ENCODE data around the gene PPP6R1.
A peak's percentile ranks its signal among the peaks of the same experiment; 100 is the strongest.

The PPP6R1 gene

DNA sequence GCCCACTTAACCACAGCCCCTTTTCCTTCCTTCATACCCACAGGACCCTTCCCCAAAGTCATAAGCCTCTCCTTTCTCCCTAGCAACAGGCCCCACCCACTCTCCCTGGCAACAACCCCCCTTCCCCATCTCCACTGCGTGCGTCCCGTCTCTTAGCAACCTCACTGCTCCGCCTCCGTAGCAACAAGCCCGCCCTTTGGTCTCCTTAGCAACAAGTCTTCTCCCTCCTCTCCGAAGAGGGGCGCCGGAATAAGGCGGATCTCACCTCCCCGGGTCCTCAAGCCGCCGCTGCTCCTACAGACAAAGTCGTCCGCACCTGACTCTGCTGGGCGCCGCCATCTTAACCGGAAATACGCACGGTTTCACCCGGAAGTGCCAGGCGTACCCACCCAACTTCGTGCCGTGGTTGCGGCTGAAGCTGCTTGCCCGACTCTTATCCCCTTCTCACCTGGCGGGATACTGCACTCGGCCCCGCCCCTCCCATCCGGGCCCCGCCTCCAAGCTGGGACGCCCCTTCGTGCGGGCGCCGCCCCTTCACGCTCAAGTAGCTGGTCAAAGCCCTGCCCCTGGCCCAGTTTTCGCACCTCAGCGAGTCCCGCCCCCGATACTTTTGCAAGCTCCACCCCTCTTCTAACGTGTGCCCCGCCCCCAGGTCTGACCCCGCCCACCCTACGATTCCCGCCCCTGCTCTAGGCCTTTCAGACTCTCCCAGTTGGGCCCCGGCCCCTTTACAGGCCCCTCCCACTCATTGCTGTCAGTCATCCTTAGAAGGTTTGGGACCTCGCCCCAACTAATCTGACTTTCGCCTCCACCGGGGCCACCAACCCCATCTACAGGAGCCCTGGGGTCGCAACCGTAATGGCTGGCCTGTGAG lies 21.2 kb upstream of the PPP6R1 start, which contains the start of gene HSPBP1:
Gene HSPBP1, minus strand, starts transcription at position 341 of the 874 bp plus-strand sequence. CDS start 502 bp downstream, outside the sequence.
- FAIRE-seq = no peak
- TF ChIP-seq, protein P1, sequence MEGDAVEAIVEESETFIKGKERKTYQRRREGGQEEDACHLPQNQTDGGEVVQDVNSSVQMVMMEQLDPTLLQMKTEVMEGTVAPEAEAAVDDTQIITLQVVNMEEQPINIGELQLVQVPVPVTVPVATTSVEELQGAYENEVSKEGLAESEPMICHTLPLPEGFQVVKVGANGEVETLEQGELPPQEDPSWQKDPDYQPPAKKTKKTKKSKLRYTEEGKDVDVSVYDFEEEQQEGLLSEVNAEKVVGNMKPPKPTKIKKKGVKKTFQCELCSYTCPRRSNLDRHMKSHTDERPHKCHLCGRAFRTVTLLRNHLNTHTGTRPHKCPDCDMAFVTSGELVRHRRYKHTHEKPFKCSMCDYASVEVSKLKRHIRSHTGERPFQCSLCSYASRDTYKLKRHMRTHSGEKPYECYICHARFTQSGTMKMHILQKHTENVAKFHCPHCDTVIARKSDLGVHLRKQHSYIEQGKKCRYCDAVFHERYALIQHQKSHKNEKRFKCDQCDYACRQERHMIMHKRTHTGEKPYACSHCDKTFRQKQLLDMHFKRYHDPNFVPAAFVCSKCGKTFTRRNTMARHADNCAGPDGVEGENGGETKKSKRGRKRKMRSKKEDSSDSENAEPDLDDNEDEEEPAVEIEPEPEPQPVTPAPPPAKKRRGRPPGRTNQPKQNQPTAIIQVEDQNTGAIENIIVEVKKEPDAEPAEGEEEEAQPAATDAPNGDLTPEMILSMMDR (IDR thresholded peaks at IDR 0.05; ENCODE audit: insufficient read depth, missing control alignments) = no peak
- DNase-seq (ENCODE audit: insufficient read length, low spot score) = peak; percentile 70

GRCh38 chr19:55279340-55279739 lies 20.5 kb upstream of the PPP6R1 start:
- no peak for FAIRE-seq
- TF ChIP-seq, protein P1 (IDR thresholded peaks at IDR 0.05; ENCODE audit: insufficient read depth, missing control alignments) = no peak
- DNase-seq (ENCODE audit: insufficient read length, low spot score) = no peak

DNA sequence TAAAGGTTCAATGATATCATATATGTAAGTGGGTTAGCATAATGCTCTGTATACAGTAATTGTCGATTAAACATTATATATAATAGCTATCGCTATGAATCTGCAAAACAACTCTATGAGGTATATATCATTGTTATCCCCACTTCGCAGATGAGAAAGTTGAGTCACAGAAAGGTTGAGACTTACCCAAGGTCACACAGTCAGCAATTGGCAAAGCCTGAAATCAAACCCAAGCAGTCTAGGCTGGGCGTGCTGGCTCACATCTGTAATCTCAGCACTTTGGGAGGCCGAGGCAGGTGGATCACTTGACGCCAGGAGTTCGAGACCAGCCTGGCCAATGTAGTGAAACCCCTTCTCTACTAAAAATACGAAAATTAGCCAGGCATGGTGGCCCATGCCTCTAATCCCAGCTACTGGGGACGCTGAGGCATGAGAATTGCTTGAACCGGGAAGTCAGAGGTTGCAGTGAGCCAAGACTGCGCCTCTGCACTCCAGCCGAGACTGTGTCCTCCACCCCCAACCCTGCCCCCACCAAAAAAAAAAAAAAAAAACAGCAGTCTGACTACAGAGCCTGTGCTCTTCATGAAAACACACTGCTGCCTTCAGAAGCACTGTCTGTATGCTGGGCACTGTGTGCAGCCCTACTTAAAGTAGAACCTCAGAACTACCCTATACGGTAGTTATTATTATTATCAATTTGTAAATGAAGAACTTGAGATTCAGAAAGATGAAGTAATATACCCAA lies 19.7 kb upstream of the PPP6R1 start:
- FAIRE-seq (no peak), DNase-seq (ENCODE audit: insufficient read length, low spot score) (no peak)
- TF ChIP-seq, protein P1 (IDR thresholded peaks at IDR 0.05; ENCODE audit: insufficient read depth, missing control alignments) = no peak

- TF ChIP-seq, protein P1 (IDR thresholded peaks at IDR 0.05; ENCODE audit: insufficient read depth, missing control alignments) = no peak
- DNase-seq (ENCODE audit: insufficient read length, low spot score) (no peak), FAIRE-seq (no peak)
Observed at GRCh38 chr19:55277494-55277893, 18.7 kb upstream of the PPP6R1 start.

DNA sequence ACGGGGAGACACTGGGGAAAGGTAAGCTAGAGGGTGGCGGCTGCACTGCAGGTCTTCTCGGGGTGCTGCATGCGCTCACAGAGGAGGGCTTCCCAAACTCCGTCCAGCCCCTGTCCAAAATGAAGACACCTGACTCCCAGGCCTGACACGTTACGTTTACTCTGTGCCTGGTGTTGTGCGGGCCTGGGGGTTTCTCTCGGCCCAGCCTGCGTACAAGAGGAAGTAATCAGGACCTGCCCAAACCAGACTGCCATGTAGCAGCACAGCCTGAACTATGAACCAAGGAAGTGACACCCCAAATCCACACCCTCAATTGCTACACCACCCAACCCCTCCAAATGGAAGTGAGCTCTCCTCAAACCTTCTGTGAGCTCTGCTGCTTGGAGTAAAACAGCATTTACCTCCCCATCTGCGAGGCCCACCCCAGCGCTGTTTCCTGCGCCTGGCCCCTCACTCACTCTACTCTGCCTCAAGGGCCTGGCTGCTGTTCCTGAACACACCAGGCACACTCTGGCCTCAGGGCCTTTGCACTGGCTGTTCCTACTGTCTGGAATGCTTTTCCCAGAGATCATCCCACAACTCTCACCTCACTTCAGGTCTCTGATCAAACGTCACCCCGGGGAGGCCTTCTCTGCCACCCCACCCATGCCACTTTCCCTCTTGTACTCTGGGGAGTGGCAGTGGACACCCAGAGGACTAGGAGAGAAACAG lies 18.1 kb upstream of the PPP6R1 start:
- DNase-seq (ENCODE audit: insufficient read length, low spot score) (no peak), FAIRE-seq (no peak)
- TF ChIP-seq, protein P1 (IDR thresholded peaks at IDR 0.05; ENCODE audit: insufficient read depth, missing control alignments) = no peak

DNA sequence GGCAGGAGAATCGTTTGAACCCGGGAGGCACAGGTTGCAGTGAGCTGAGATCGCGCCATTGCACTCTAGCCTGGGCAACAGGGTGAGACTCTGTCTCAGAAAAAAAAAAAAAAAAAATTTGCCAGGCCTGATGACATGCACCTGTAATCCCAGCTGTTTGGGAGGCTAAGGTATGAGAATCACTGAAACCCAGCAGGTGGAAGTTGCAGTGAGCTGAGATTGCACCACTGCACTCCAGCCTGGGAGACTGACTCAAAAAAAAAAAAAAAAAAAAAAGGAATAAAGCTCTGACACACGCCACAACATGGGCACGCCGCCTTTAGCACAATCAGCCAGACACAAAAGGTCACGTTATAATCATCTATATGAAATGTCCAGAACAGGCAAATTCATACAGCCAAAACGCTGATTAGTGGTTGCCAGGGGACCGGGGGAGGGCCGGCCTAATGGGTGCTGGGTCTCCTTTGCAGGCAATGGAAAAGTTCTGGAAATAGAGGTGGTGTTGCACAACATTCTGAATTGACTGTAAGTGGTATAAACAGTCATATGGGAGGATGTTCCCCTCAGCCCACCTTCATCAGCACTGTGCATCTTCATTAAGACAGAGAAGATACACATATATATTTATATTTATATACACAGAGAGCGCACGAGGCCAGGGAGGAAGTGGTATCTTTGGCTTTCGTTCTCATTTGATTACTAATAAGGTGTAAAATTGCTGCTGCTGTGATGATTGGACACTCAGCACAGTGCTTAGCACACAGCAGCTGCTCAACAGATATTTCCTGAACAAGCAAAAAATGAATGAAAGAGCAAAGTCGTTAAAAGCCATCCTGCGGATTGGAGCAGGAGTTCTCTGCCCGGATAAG lies 17.3 kb upstream of the PPP6R1 start:
- DNase-seq (ENCODE audit: insufficient read length, low spot score) = no peak
- TF ChIP-seq, protein P1 (IDR thresholded peaks at IDR 0.05; ENCODE audit: insufficient read depth, missing control alignments) = no peak
- FAIRE-seq = no peak

Measured in D721Med (cell line).